HG03025 (cell line): ENCODE results near the gene NSD1.
"Not testable (repeated sequence)": the region's sequence is repeated elsewhere in the genome, so short reads cannot be mapped to it uniquely, and the experiment has no call there.

ENCODE experiments used
- ATAC-seq: cut with Tn5 transposase; IDR thresholded peaks from one replicate; pipeline ENCODE4 v1.9.1; 2021; ENCODE audit warnings: mild to moderate bottlenecking, moderate library complexity; ENCODE audit not compliant: unreplicated experiment, low FRiP score

NSD1 gene

GRCh38 chr5:177225798-177226197 is 92.2 kb downstream of the NSD1 start:
- ATAC-seq = no peak

- ATAC-seq = no peak
Observed at GRCh38 chr5:177226860-177227259, 93.3 kb downstream of the NSD1 start.

GRCh38 chr5:177228751-177229150 is 95.2 kb downstream of the NSD1 start:
- no peak for ATAC-seq

- ATAC-seq = no peak
Observed at GRCh38 chr5:177230660-177231059, 97.1 kb downstream of the NSD1 start.

- ATAC-seq = no peak
Observed at GRCh38 chr5:177231479-177232250, 98.1 kb downstream of the NSD1 start.

GRCh38 chr5:177232358-177232757 is 98.8 kb downstream of the NSD1 start:
- no peak for ATAC-seq

- ATAC-seq = no peak
Observed at GRCh38 chr5:177232761-177233160, 99.2 kb downstream of the NSD1 start.

- ATAC-seq = no peak
Observed at GRCh38 chr5:177233206-177233605, 99.6 kb downstream of the NSD1 start.

GRCh38 chr5:177233802-177234201 is 100.2 kb downstream of the NSD1 start:
- ATAC-seq = no peak

- ATAC-seq = no peak
Observed at GRCh38 chr5:177234841-177235240, 101.3 kb downstream of the NSD1 start.

- no peak for ATAC-seq
Observed at GRCh38 chr5:177241768-177242167, 108.2 kb downstream of the NSD1 start.

- no peak for ATAC-seq
Observed at GRCh38 chr5:177242304-177242703, 108.7 kb downstream of the NSD1 start.

- ATAC-seq = no peak
Observed at GRCh38 chr5:177249761-177250537, 116.4 kb downstream of the NSD1 start.

GRCh38 chr5:177253252-177253651 is 119.7 kb downstream of the NSD1 start:
- ATAC-seq = no peak

GRCh38 chr5:177256296-177256695 is 122.7 kb downstream of the NSD1 start:
- ATAC-seq = no peak

GRCh38 chr5:177258711-177259110 is 125.1 kb downstream of the NSD1 start:
- ATAC-seq = not testable (repeated sequence)

GRCh38 chr5:177260961-177261360 is 127.4 kb downstream of the NSD1 start:
- no peak for ATAC-seq

GRCh38 chr5:177261510-177261909 is 127.9 kb downstream of the NSD1 start:
- no peak for ATAC-seq

GRCh38 chr5:177264178-177264577 is 130.6 kb downstream of the NSD1 start:
- ATAC-seq = no peak

GRCh38 chr5:177265395-177265794 is 131.8 kb downstream of the NSD1 start:
- ATAC-seq = no peak

GRCh38 chr5:177269232-177269895 is 135.8 kb downstream of the NSD1 start:
- ATAC-seq = no peak
